VCaP (cell line): ENCODE measurements around the gene HLCS.

Experiments used
- H3K27ac ChIP-seq: fragments of 450-650 bp; 2 replicates; pipeline ENCODE4 v1.5.1; 2017
- CTCF ChIP-seq: fragments of 450-650 bp; conservative IDR thresholded peaks from 2 replicates; pipeline ENCODE4 v1.5.1; 2017; ENCODE audit warnings: mild to moderate bottlenecking, moderate library complexity

Gene HLCS

GRCh38 chr21:36980280-36981048, 14.0 kb upstream of the HLCS start:
- peak overlapping the region; percentile 91 for H3K27ac ChIP-seq

GRCh38 chr21:36976882-36977651, 10.6 kb upstream of the HLCS start:
- peak; percentile 95 for TF ChIP-seq CTCF
- peak overlapping the region; percentile 91 for H3K27ac ChIP-seq

More at GRCh38 chr21:36980280-36981048, 14.0 kb upstream of the HLCS start:
- peak; percentile 44 for TF ChIP-seq CTCF

- peak overlapping the region; percentile 91 for H3K27ac ChIP-seq
These were observed 9.9 kb upstream of the HLCS start for GRCh38 chr21:36976228-36976861.

GRCh38 chr21:36974851-36975192, 8.4 kb upstream of the HLCS start:
- TF ChIP-seq CTCF: no peak
- H3K27ac ChIP-seq: no peak overlapping the region

More at GRCh38 chr21:36976228-36976861, 9.9 kb upstream of the HLCS start:
- TF ChIP-seq CTCF: no peak

- TF ChIP-seq CTCF: no peak
- H3K27ac ChIP-seq: no peak overlapping the region
These were observed 7.7 kb upstream of the HLCS start for GRCh38 chr21:36973986-36974850.

- H3K27ac ChIP-seq: no peak overlapping the region
- no peak for TF ChIP-seq CTCF
These were observed 2.5 kb upstream of the HLCS start for GRCh38 chr21:36968976-36969375.
